ENCODE measurements around the gene NPBWR2.

DNA sequence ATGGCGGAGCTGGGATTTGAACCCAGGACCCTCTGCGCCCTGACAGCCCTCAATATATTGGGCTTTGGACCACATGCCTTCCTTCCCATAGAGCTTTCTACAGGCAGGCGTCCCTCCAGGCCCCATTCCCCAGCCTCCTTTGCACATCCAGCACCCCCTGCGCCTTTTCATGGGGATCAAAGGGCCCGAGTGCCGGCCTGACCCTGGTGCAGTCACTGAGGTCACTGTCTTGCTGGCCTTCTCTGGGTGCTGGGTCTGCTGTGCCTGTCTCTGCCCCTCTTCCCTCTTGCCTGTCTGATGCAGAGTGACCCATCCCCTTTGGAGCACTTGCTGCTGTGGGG, 25.8 kb downstream of the NPBWR2 start:
- TF ChIP-seq CTCF (IDR thresholded peaks at IDR 0.05) (no peak), POLR2A (IDR thresholded peaks at IDR 0.05) (no peak)

Measured in right lobe of liver (tissue), 4 donors.